IPS-15b (cell line): ENCODE results near the gene THAP8.

Experiments used
- H3K27me3 ChIP-seq: one replicate; pipeline ENCODE4 v1.6.1; 2013; ENCODE audit warnings: low read length; ENCODE audit not compliant: control insufficient read depth, insufficient read depth
- H3K36me3 ChIP-seq: one replicate; pipeline ENCODE4 v1.6.1; 2013; ENCODE audit warnings: low read length; ENCODE audit not compliant: control insufficient read depth, insufficient read depth
- H3K4me1 ChIP-seq: one replicate; pipeline ENCODE4 v1.6.1; 2013; ENCODE audit warnings: mild to moderate bottlenecking, low read length; ENCODE audit not compliant: control insufficient read depth, insufficient read depth
- H3K4me3 ChIP-seq: one replicate; pipeline ENCODE4 v1.5.1; 2013; ENCODE audit warnings: low read depth, low read length
- H3K9ac ChIP-seq: one replicate; pipeline ENCODE4 v1.6.1; 2013; ENCODE audit warnings: low read depth, mild to moderate bottlenecking, low read length
- H3K9me3 ChIP-seq: one replicate; pipeline ENCODE4 v1.6.1; 2013; ENCODE audit warnings: mild to moderate bottlenecking, low read length; ENCODE audit not compliant: control insufficient read depth, insufficient read depth

THAP8 gene

DNA sequence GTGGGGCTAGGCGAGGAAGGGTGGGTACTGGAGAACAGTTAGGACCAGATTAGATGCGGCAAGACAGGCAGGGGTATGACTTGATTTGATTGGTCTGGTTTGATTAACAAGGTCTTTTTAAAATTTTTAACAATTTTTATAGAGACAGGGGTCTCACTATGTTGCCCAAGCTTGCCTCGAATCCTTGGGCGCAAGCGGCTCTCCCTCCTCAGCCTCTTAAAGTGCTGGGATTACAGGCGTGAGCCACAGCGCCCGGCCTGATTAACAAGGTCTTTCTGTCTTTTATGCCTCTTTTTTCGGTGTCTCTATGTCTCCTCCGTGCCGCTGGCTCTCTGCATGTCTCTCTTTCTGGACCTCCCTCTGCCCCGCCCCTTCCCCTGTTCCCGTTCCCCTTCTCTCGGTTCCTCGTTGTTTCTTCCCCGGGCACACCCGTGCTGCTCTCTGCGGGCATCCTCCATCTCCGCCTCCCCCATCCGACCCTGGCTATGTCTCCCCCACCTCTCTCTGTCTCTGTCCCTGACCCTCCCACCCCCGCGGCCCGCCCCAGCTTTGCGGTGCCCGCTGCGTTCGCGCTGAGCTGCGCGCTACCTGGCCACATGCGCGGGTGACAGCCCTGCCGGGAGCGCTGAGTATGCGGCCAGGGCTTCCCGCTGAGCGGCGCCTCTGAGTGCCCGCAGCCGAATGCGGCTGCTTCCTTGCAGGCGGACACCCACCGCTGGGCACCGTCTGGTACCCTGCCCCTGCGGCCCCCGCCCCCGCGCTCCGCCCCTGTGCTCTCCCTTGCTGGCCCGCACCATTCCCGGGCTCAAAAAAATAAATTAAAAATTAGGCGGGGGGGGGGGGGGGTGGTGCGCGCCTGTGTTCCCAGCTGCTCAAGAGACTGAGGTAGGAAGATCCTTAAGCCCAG lies 67.2 kb downstream of the THAP8 start:
- Histone ChIP-seq H3K9ac (no peak overlapping the region), H3K4me1 (no peaks in the 10 kb centered on the region), H3K4me3 (peak overlapping the region; percentile 41), H3K27me3 (peaks cover 17% of the 10 kb centered on the region), H3K36me3 (no peaks in the 10 kb centered on the region), H3K9me3 (no peaks in the 10 kb centered on the region)

DNA sequence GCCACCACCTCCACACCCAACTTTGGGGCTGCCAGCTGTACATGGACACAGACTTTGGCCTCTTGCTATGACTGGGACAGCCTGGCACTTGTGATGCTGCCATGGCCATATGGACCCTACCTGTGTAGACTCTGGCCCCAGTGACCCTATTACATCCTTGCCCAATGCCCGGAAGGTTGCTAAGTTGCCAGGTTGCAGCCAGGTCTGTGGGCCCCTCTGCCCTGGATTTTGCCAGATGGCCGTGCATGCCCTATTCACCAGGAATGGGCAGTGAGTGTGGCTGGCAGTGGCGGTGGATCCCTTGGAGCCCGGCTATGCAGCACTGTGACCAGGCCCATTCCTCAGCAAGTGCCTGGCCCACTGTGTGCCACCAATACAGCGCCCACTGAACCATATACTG lies 68.0 kb downstream of the THAP8 start:
- Histone ChIP-seq H3K4me3 (no peak overlapping the region), H3K4me1 (no peaks in the 10 kb centered on the region), H3K9ac (no peak overlapping the region), H3K27me3 (peaks cover 20% of the 10 kb centered on the region), H3K9me3 (no peaks in the 10 kb centered on the region), H3K36me3 (no peaks in the 10 kb centered on the region)
